HepG2 (cell line): ENCODE measurements around the gene SAE1. TPM values are rescaled to one million over a fixed set of nuclear protein-coding genes. Genes with fewer than 3 reads are reported as not detected.

Experiments
- EHMT2 ChIP-seq: fragments of 200-600 bp; sonication (generic); IDR thresholded peaks from 2 replicates; pipeline ENCODE4 v1.7.0; 2017; ENCODE audit warnings: antibody characterized with exemption, low read depth, low read length, borderline replicate concordance
- ETS1 ChIP-seq: sonication (generic); formaldehyde crosslinking; IDR thresholded peaks from 2 replicates; pipeline ENCODE4 v1.4.0; 2020; ENCODE audit warnings: missing genetic modification reagents
- FOXK2 ChIP-seq: fragments of 450-650 bp; IDR thresholded peaks from 2 replicates; pipeline ENCODE4 v1.6.1; 2016
- FOXO4 ChIP-seq: sonication (generic); formaldehyde crosslinking; conservative IDR thresholded peaks from 2 replicates; pipeline ENCODE4 v1.8.1; 2023; ENCODE audit warnings: missing genetic modification reagents
- JUND ChIP-seq: sonication (generic); formaldehyde crosslinking; IDR thresholded peaks from 2 replicates; pipeline ENCODE4 v1.8.0; 2022; ENCODE audit warnings: mild to moderate bottlenecking, missing genetic modification reagents
- KAT7 ChIP-seq: IDR thresholded peaks from 2 replicates; pipeline ENCODE4 v1.6.1; 2018; ENCODE audit warnings: borderline replicate concordance, missing compliant biosample characterization
- MTA3 ChIP-seq: sonication (generic); formaldehyde crosslinking; IDR thresholded peaks from 2 replicates; pipeline ENCODE4 v1.4.0; 2020; ENCODE audit warnings: missing genetic modification reagents
- SNRNP70 ChIP-seq: fragments of 200-400 bp; formaldehyde crosslinking; IDR thresholded peaks from 2 replicates; pipeline ENCODE4 v1.6.1; 2017; ENCODE audit warnings: mild to moderate bottlenecking, low read depth, low read length, moderate library complexity
- TGIF2 ChIP-seq: IDR thresholded peaks from 2 replicates; pipeline ENCODE4 v1.6.1; 2016; ENCODE audit warnings: control low read depth, missing compliant biosample characterization
- THRA ChIP-seq: sonication (generic); formaldehyde crosslinking; IDR thresholded peaks from 2 replicates; pipeline ENCODE4 v1.4.0; 2020; ENCODE audit warnings: missing genetic modification reagents, borderline replicate concordance
- TMF1 ChIP-seq: sonication (generic); formaldehyde crosslinking; IDR thresholded peaks from 2 replicates; pipeline ENCODE4 v1.8.1; 2022; ENCODE audit warnings: low read depth, missing genetic modification reagents
- ZC3H4 ChIP-seq: sonication (generic); formaldehyde crosslinking; IDR thresholded peaks from 2 replicates; pipeline ENCODE4 v1.4.0; 2020; ENCODE audit warnings: missing genetic modification reagents, borderline replicate concordance
- ZNF20 ChIP-seq: sonication (generic); formaldehyde crosslinking; IDR thresholded peaks from 2 replicates; pipeline ENCODE4 v1.4.0; 2020; ENCODE audit warnings: mild to moderate bottlenecking, moderate library complexity, missing genetic modification reagents
- ZNF225 ChIP-seq: sonication (generic); formaldehyde crosslinking; IDR thresholded peaks from 2 replicates; pipeline ENCODE4 v1.4.0; 2020; ENCODE audit warnings: mild to moderate bottlenecking, missing genetic modification reagents
- ZNF274 ChIP-seq: sonication (generic); formaldehyde crosslinking; IDR thresholded peaks from 2 replicates; pipeline ENCODE4 v1.5.1; 2020; ENCODE audit warnings: mild to moderate bottlenecking, missing genetic modification reagents
- ZNF331 ChIP-seq: sonication (generic); formaldehyde crosslinking; IDR thresholded peaks from 2 replicates; pipeline ENCODE4 v1.4.0; 2020; ENCODE audit warnings: missing genetic modification reagents
- ZNF512B ChIP-seq: sonication (generic); formaldehyde crosslinking; IDR thresholded peaks from 2 replicates; pipeline ENCODE4 v1.5.1; 2020; ENCODE audit warnings: missing genetic modification reagents, mild to moderate bottlenecking, borderline replicate concordance
- ZNF567 ChIP-seq: sonication (generic); formaldehyde crosslinking; IDR thresholded peaks from 2 replicates; pipeline ENCODE4 v1.8.1; 2023; ENCODE audit warnings: mild to moderate bottlenecking, missing genetic modification reagents, borderline replicate concordance
- ZNF780A ChIP-seq: sonication (generic); formaldehyde crosslinking; IDR thresholded peaks from 2 replicates; pipeline ENCODE4 v1.8.0; 2022; ENCODE audit warnings: mild to moderate bottlenecking, missing genetic modification reagents, moderate library complexity
- polyA plus RNA-seq, 8 experiments: library from polyadenylated mRNA; depleted of rRNA in 3 of 8; stranded (reverse) in 7 of 8; unstranded in 1 of 8; fragments of >200 nt; fragmentation: Illumina TruSeq in 4 of 8; extraction: Trizol in 4 of 8; gene quantifications; 2 replicates each; pipeline versions ENCODE4 v1.2.1 to v1.2.3, GENCODE V29; 2011 to 2016; ENCODE audit warnings: low read depth in 4 of 8, missing spikeins in 1 of 8, mixed read lengths in 1 of 8; ENCODE audit not compliant: insufficient read depth in 1 of 8
- total RNA-seq, 5 experiments: library from RNA; depleted of rRNA; stranded (reverse); fragments of >200 nt; fragmentation: Illumina TruSeq; extraction: Trizol; gene quantifications; 2 replicates each; pipeline ENCODE4 v1.2.3, GENCODE V29; 2016; ENCODE audit warnings: low read depth in 1 of 5

SAE1 gene
- total and polyA plus RNA-seq, 2 of the 13 experiments (the other 11 are each of a cell fraction or from before 2014, with no cell fraction given), result 87.6 to 197 TPM

- no peak for TF ChIP-seq TMF1 (CRISPR knock-in tag)
- TF ChIP-seq EHMT2, result no peak
- no peak for TF ChIP-seq ZNF331 (CRISPR knock-in tag)
- peak; percentile 98 for TF ChIP-seq ZC3H4
- 0 out of 2 replicates have a peak, but pooled peaks have one; percentile 13 for TF ChIP-seq ZNF567 (CRISPR knock-in tag)
- TF ChIP-seq MTA3, result no peak
- no peak for TF ChIP-seq ZNF512B (CRISPR knock-in tag)
- no peak for TF ChIP-seq ZNF780A (CRISPR knock-in tag)
- TF ChIP-seq ZNF274 (CRISPR knock-in tag), result no peak
- no peak for TF ChIP-seq KAT7 (CRISPR knock-in tag)
- TF ChIP-seq FOXK2, result no peak
- TF ChIP-seq THRA, result peak; percentile 91
- no peak for TF ChIP-seq ETS1 (CRISPR knock-in tag)
- TF ChIP-seq FOXO4 (CRISPR knock-in tag), result no peak
- TF ChIP-seq SNRNP70, result 0 out of 2 replicates have a peak, but pooled peaks have one; percentile 30
- no peak for TF ChIP-seq JUND (CRISPR knock-in tag)
- TF ChIP-seq ZNF20 (CRISPR knock-in tag), result no peak
- peak; percentile 16; the same call in 1 of the 2 replicates for TF ChIP-seq TGIF2 (CRISPR knock-in tag)
- peak; percentile 18; the same call in 1 of the 2 replicates for TF ChIP-seq ZNF225 (CRISPR knock-in tag)
These were observed 96.1 kb downstream of the SAE1 start (continued) for GRCh38 chr19:47226426-47227351.
